H1 (cell line): ENCODE results near the gene BRD3OS. TPM values are rescaled to one million over a fixed set of nuclear protein-coding genes. Genes with fewer than 3 reads are reported as not detected.
A peak's percentile ranks its signal among the peaks of the same experiment; 100 is the strongest.

Source experiments
- BACH1 ChIP-seq: IDR thresholded peaks from 2 replicates; pipeline ENCODE4 v1.6.1; 2012; ENCODE audit warnings: low read length, improper control_type of control experiment
- RAD21 ChIP-seq, 2 experiments: IDR thresholded peaks in 1 of 2; conservative IDR thresholded peaks in 1 of 2; 2 replicates each; pipeline ENCODE4 v1.6.1; 2011; ENCODE audit warnings: low read depth in 2 of 2, low read length in 2 of 2, improper control_type of control experiment in 1 of 2, inconsistent platforms in 1 of 2, mild to moderate bottlenecking in 1 of 2, moderate library complexity in 1 of 2
- SIN3A ChIP-seq, 2 experiments: IDR thresholded peaks in 1 of 2; conservative IDR thresholded peaks in 1 of 2; 2 replicates each; pipeline ENCODE4 v1.6.1; 2011 to 2012; ENCODE audit warnings: low read length in 2 of 2, improper control_type of control experiment in 1 of 2, low read depth in 1 of 2, mild to moderate bottlenecking in 1 of 2
- SP4 ChIP-seq: IDR thresholded peaks from 2 replicates; pipeline ENCODE4 v1.6.1; 2012; ENCODE audit warnings: low read length, inconsistent platforms
- TAF1 ChIP-seq: IDR thresholded peaks from 2 replicates; pipeline ENCODE4 v1.6.1; 2011; ENCODE audit warnings: mild to moderate bottlenecking, low read depth, low read length
- polyA plus RNA-seq, 7 experiments: library from polyadenylated mRNA; depleted of rRNA in 3 of 7; stranded (reverse) in 5 of 7; unstranded in 2 of 7; fragments of >200 nt in 5 of 7; fragments of 200-250 nt in 2 of 7; gene quantifications; 1 replicate in 5 of 7; 2 replicates in 1 of 7; 4 replicates in 1 of 7; pipeline versions ENCODE4 v1.2.1 to v1.2.3, GENCODE V29; 2011 to 2013; ENCODE audit warnings: missing spikeins in 2 of 7, mixed read lengths in 2 of 7
- total RNA-seq: library from RNA; stranded (reverse); fragmentation: NEBNext Ultra II Directional; extraction: Animal tissue kit (Norgen Biotek cat#: 25700); gene quantifications from 2 replicates; pipeline ENCODE4 v1.2.1, GENCODE V29; 2021

The BRD3OS gene
- total and polyA plus RNA-seq, 2 of the 8 experiments (the other 6 are each of a cell fraction or from before 2014, with no cell fraction given), result 12.7 to 20.2 TPM

- 0 out of 4 replicates have a peak, but pooled peaks of 1 of the 2 experiments have one; percentile 10 for TF ChIP-seq RAD21 (IDR thresholded peaks at IDR 0.05 in 1 of 2, conservative IDR thresholded peaks at IDR 0.05 in 1 of 2; ENCODE audit: low read depth in 2 of 2, low read length in 2 of 2)
- no peak for TF ChIP-seq SP4
- TF ChIP-seq BACH1, result peak; percentile 47; the same call in 1 of the 2 replicates
- TF ChIP-seq SIN3A (conservative IDR thresholded peaks at IDR 0.05 in 1 of 2, IDR thresholded peaks at IDR 0.05 in 1 of 2; ENCODE audit: low read depth in 1 of 2, low read length in 2 of 2), result peak in 1 of 2 experiments; percentile 19; a peak in 2 of 4 replicates
- 0 out of 2 replicates have a peak, but pooled peaks have one; percentile 3 for TF ChIP-seq TAF1
Observed at GRCh38 chr9:133992780-133993634, 32.3 kb upstream of the BRD3OS start (continued).
